GM21367 (cell line): ENCODE results near the gene IVD.

Experiments
- ATAC-seq: cut with Tn5 transposase; IDR thresholded peaks from one replicate; pipeline ENCODE4 v1.9.1; 2021; ENCODE audit not compliant: unreplicated experiment

The IVD gene

GRCh38 chr15:40405501-40406381 is at the start of gene IVD:
IVD (plus strand) TSS chr15:40405795; CDS start chr15:40405828, 33 bp downstream.
- peak; percentile 76 for ATAC-seq

DNA sequence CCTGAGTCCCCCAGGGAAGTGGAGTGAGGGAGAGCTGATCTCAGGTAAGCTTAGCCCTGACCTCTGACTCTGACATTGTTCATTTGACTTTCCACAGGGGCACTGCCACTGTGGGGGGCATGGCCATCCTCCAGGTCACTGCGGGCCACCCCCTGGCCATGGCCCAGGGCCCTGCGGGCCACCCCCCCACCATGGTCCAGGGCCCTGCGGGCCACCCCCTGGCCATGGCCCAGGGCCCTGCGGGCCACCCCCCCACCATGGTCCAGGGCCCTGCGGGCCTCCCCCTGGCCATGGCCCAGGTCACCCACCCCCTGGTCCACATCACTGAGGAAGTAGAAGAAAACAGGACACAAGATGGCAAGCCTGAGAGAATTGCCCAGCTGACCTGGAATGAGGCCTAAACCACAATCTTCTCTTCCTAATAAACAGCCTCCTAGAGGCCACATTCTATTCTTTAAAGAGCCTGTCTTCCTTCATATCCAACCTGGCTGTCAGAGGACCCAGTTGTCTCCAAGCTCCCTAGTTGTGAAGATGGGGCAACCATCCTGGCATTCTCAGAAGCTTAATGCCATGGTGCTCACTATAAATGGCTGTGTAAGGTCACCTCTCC is 49.5 kb upstream of the IVD start:
- ATAC-seq = no peak

DNA sequence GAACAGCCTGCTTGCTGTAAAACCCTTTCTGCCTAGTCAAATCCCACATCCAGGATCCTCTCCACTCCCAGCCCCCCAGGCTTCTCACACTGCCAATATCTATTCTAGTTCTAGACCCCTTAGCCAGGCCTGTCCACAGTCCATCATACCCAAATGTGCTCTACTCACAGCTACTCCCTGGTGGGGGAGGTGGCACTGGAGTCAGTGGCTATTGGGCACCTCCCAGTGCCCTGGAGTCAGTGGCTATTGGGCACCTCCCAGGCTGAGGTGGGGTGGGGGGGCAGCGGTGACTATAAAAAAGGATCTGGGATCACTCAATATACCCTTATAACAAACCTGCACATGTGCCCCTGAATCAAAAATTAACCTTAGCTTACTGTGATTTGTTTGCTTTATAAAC is 48.3 kb upstream of the IVD start:
- no peak for ATAC-seq

DNA sequence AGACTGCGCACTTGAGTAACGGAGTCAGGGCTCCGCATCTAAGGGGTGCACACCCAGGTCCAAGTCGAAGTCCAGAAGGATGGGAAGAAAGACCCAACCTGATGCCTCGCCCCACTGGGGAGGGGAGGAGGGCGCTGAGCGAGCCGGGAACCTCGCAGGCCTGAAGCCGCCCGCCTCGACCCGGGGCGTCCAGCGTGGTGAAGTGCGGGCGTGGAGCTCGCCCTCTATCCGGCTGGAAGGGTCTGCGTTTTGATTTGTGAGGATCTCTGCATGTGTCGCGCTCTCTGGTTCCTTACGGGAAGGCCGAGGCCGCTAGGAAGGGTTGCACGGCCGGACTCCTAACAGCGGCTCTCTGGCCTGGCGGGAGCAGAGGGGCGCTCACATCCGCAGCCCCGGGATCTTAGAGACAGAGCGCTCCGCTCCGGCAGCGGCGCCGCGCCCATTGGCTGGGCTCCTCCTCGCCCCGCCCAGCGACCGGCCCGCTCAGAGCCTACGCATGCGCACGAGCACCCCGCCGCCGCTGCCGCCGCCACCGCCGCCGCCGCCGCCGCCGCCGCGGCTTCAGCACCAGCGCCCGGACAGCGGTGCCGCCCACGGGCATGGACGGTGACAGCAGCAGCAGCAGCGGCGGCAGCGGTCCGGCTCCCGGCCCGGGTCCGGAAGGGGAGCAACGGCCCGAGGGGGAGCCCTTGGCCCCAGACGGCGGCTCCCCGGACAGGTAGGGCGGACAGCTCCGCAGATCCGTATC is 47.7 kb upstream of the IVD start, which contains the start of gene DISP2:
Gene DISP2 (plus strand): TSS at position 497 of the 748 bp plus-strand sequence. CDS start 103 bp downstream, at position 600.
- peak; percentile 75 for ATAC-seq

DNA sequence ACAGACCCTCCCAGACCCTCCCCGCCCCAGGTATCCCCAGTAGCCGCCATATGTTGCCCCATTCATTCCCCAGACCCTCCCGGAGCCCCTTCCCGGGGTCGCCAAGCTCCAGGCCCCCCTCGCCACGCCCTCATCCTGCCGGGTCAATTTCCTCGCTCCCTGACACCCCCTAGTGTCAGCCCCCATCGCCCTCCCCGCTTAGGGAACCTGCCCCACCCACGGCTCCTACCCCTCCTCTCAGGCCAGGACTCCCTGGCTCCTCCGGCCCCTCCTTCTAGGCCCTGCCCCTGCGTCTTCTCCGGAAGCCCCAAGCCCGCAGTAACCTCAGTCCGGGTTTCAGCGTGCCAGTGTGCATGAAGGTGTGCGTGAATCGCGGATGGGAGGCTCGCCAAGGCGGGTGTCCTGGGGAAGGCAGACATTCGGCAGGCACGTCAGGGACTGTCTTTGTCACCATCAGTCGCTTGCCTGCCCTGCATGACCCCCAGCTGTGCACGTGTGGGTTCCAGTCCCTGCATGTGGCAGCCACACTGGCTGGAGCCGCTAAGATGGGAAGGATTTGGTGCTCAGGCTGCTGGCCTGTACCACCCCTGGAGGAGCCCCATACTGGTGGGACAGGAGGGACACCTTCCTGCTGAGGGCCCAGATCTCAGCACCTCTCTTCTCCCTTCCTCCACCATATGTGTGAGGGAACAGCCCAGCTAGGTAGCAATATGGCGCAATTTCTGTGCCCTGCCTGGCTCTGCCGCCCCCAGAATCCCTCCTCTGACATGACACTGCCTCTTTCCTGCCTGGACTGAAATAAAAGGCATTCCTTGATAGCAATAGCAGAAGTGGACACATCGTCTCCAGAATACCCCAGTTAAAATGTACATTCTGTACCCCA is 46.9 kb upstream of the IVD start:
- ATAC-seq = no peak

- ATAC-seq = no peak
These were observed 45.6 kb upstream of the IVD start for GRCh38 chr15:40360015-40360414.

- ATAC-seq = no peak
These were observed 44.0 kb upstream of the IVD start for GRCh38 chr15:40361640-40362039.

DNA sequence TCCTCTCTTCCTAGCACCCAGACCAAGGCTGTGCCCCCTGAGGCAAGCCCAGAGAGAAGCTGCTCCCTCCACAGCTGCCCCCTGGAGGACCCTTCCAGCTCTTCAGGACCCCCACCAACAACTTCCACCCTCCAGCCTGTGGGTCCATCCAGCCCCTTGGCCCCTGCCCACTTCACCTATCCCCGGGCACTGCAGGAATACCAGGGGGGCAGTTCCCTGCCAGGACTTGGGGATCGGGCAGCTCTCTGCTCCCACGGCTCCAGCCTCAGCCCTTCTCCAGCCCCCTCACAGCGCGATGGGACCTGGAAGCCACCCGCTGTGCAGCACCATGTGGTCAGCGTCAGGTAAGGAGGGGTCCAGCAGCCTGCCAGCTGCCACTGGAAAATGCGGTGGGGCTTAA is 42.0 kb upstream of the IVD start:
- no peak for ATAC-seq

- no peak for ATAC-seq
These were observed 41.3 kb upstream of the IVD start for GRCh38 chr15:40364251-40364650.

- no peak for ATAC-seq
These were observed 40.6 kb upstream of the IVD start for GRCh38 chr15:40365016-40365415.

- no peak for ATAC-seq
These were observed 39.8 kb upstream of the IVD start for GRCh38 chr15:40365624-40366456.

GRCh38 chr15:40366457-40367370 is 38.9 kb upstream of the IVD start:
- ATAC-seq = no peak

DNA sequence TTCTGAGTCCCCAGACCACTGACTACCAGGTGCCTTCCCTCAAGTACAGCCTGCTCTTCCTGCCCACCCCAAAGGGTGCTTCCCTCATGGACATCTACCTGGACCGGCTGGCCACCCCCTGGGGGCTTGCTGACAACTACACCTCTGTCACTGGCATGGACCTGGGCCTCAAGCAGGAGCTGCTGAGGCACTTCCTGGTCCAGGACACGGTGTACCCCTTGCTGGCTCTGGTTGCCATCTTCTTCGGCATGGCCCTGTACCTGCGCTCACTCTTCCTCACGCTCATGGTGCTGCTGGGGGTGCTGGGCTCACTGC is 38.3 kb upstream of the IVD start:
- ATAC-seq = no peak

DNA sequence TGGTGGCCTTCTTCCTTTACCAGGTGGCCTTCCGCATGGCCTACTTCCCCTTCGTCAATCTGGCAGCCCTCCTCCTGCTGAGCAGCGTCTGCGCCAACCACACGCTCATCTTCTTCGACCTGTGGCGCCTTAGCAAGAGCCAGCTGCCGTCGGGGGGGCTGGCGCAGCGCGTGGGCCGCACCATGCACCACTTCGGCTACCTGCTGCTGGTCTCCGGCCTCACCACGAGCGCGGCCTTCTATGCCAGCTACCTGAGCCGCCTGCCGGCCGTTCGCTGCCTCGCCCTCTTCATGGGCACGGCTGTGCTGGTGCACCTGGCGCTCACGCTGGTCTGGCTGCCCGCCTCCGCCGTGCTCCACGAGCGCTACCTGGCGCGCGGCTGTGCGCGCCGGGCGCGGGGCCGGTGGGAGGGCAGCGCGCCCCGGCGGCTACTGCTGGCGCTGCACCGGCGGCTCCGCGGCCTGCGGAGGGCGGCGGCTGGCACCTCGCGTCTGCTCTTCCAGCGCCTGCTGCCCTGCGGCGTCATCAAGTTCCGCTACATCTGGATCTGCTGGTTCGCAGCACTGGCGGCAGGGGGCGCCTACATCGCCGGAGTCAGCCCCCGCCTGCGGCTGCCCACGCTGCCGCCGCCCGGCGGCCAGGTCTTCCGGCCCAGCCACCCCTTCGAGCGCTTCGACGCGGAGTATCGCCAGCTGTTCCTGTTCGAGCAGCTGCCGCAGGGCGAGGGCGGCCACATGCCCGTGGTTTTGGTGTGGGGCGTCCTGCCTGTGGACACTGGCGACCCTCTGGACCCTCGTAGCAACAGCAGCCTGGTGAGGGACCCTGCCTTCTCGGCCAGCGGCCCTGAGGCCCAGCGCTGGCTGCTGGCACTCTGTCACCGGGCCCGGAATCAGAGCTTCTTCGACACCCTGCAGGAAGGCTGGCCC is 37.6 kb upstream of the IVD start:
- peak; percentile 57 for ATAC-seq

DNA sequence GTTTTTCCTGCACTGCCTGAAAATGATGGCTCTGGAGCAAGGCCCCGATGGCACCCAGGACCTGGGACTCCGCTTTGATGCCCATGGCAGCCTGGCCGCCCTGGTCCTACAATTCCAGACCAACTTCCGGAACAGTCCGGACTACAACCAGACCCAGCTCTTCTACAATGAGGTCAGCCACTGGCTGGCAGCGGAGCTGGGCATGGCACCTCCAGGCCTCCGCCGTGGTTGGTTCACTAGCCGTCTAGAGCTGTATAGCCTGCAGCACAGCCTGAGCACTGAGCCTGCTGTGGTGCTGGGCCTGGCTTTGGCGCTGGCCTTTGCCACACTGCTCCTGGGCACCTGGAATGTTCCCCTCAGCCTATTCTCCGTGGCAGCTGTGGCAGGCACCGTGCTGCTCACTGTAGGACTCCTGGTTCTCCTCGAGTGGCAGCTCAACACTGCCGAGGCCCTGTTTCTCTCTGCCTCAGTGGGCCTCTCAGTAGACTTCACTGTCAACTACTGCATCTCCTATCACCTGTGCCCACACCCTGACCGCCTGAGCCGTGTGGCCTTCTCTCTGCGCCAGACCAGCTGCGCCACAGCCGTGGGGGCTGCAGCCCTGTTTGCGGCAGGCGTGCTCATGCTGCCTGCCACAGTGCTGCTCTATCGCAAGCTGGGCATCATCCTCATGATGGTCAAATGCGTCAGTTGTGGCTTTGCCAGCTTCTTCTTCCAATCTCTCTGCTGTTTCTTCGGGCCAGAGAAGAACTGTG is 36.7 kb upstream of the IVD start:
- no peak for ATAC-seq

DNA sequence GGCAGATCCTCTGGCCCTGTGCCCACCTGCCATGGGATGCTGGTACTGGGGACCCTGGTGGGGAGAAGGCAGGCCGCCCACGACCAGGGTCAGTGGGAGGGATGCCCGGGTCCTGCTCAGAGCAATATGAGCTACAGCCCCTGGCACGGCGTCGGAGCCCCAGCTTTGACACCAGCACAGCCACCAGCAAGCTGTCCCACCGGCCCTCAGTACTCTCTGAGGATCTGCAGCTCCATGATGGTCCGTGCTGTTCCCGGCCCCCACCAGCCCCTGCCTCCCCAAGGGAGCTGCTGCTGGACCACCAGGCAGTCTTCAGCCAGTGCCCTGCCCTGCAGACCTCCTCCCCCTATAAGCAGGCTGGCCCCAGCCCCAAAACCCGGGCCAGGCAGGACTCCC is 36.1 kb upstream of the IVD start:
- ATAC-seq = no peak

DNA sequence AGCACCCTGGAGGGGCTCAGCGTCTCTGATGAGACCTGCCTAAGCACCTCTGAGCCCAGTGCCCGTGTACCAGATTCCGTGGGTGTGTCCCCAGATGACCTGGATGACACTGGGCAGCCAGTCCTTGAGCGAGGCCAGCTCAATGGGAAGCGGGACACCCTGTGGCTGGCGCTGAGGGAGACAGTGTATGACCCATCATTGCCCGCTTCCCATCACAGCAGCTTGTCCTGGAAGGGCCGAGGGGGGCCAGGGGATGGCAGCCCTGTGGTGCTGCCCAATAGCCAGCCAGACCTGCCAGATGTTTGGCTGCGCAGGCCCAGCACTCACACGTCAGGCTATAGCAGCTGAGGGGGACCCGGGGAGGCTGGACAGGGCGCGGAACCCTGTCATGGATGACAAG is 35.6 kb upstream of the IVD start:
- ATAC-seq = no peak
